IMR-90 (cell line): ENCODE results near the gene TMOD1. TPM values are rescaled to one million over a fixed set of nuclear protein-coding genes. Genes with fewer than 3 reads are reported as not detected.

Experiments
- ATAC-seq: fragments of 200-7000 bp; cut with Tn5 transposase; 2 replicates; pipeline ENCODE4 v1.9.1; 2020; ENCODE audit warnings: low read depth, mild to moderate bottlenecking, moderate library complexity
- BruUV-seq: library from RNA; stranded (reverse); fragments of 400-500 nt; replicated peaks from 2 replicates; lab custom pipeline; 2021; lab: Mats Ljungman, UMichigan
- CTCF ChIA-PET: fragments of 300-600 bp; formaldehyde crosslinking; extraction: SDS; loops from one replicate; lab custom pipeline; 2021; ENCODE audit warnings: antibody characterized with exemption; lab: Yijun Ruan, JAX
- POLR2A ChIA-PET: fragments of 300-600 bp; sonication (Branson Sonifier 250); formaldehyde crosslinking; loops from one replicate; lab custom pipeline; 2022; ENCODE audit warnings: antibody characterized with exemption; ENCODE audit not compliant: unreplicated experiment; lab: Charles Lee
- DNase-seq: peaks from one replicate; pipeline ENCODE4 v3.0.0; 2013
- H2AFZ ChIP-seq: replicated peaks from 2 replicates; pipeline ENCODE3; 2013; ENCODE audit warnings: low read length, mild to moderate bottlenecking; ENCODE audit not compliant: poor library complexity
- H2AK5ac ChIP-seq: 2 replicates; pipeline ENCODE4 v1.6.1; 2013; ENCODE audit warnings: low read depth, low read length, inconsistent platforms
- H2AK9ac ChIP-seq: replicated peaks from 2 replicates; pipeline ENCODE3; 2013; ENCODE audit warnings: mild to moderate bottlenecking, low read depth, low read length, moderate library complexity; ENCODE audit not compliant: poor library complexity
- H2BK120ac ChIP-seq: 2 replicates; pipeline ENCODE4 v1.6.1; 2013; ENCODE audit warnings: low read depth, low read length, inconsistent platforms
- H2BK15ac ChIP-seq: 3 replicates; pipeline ENCODE4 v1.6.1; 2013; ENCODE audit warnings: low read depth, low read length, inconsistent platforms
- H2BK20ac ChIP-seq: 2 replicates; pipeline ENCODE4 v1.6.1; 2013; ENCODE audit warnings: low read depth, mild to moderate bottlenecking, inconsistent platforms, low read length, moderate library complexity
- H2BK5ac ChIP-seq: 2 replicates; pipeline ENCODE4 v1.6.1; 2013; ENCODE audit warnings: mild to moderate bottlenecking, low read depth, low read length, inconsistent platforms; ENCODE audit not compliant: poor library complexity, severe bottlenecking
- H3K14ac ChIP-seq: replicated peaks from 2 replicates; pipeline ENCODE4 v1.6.1; 2013; ENCODE audit warnings: low read depth, low read length, inconsistent platforms
- H3K18ac ChIP-seq: 2 replicates; pipeline ENCODE4 v1.6.1; 2013; ENCODE audit warnings: low read depth, low read length, control low read depth
- H3K23ac ChIP-seq: 2 replicates; pipeline ENCODE4 v1.6.1; 2013; ENCODE audit warnings: low read depth, low read length, inconsistent platforms
- H3K27ac ChIP-seq: 2 replicates; pipeline ENCODE4 v1.5.1; 2013; ENCODE audit warnings: mild to moderate bottlenecking, control low read depth, low read length; ENCODE audit not compliant: insufficient read depth
- H3K27me3 ChIP-seq: 2 replicates; pipeline ENCODE4 v1.6.1; 2013; ENCODE audit warnings: low read length; ENCODE audit not compliant: control insufficient read depth, insufficient read depth
- H3K36me3 ChIP-seq: 2 replicates; pipeline ENCODE4 v1.6.1; 2013; ENCODE audit warnings: low read length, mixed read lengths; ENCODE audit not compliant: control insufficient read depth, insufficient read depth
- H3K4ac ChIP-seq: 2 replicates; pipeline ENCODE4 v1.6.1; 2013; ENCODE audit warnings: low read depth, low read length, inconsistent platforms
- H3K4me1 ChIP-seq: 2 replicates; pipeline ENCODE4 v1.6.1; 2013; ENCODE audit warnings: low read length, mixed read lengths; ENCODE audit not compliant: control insufficient read depth, insufficient read depth
- H3K4me2 ChIP-seq: 2 replicates; pipeline ENCODE4 v1.6.1; 2013; ENCODE audit warnings: low read depth, mild to moderate bottlenecking, control low read depth, low read length, moderate library complexity
- H3K4me3 ChIP-seq: 2 replicates; pipeline ENCODE4 v1.5.1; 2013; ENCODE audit warnings: low read depth, mild to moderate bottlenecking, control low read depth, low read length, moderate library complexity; ENCODE audit not compliant: insufficient read depth
- H3K56ac ChIP-seq: 2 replicates; pipeline ENCODE4 v1.6.1; 2013; ENCODE audit warnings: low read length, inconsistent platforms; ENCODE audit not compliant: insufficient read depth; ENCODE audit errors: extremely low read depth
- H3K79me1 ChIP-seq, 2 experiments: 2 replicates each; pipeline ENCODE4 v1.6.1; 2013; ENCODE audit warnings: low read length in 2 of 2, inconsistent platforms in 1 of 2, low read depth in 1 of 2
- H3K9ac ChIP-seq: 2 replicates; pipeline ENCODE4 v1.6.1; 2013; ENCODE audit warnings: low read depth, low read length, control low read depth
- H3K9me1 ChIP-seq: 2 replicates; pipeline ENCODE4 v1.6.1; 2013; ENCODE audit warnings: low read length, inconsistent platforms; ENCODE audit not compliant: insufficient read depth
- H3K9me3 ChIP-seq: 2 replicates; pipeline ENCODE4 v1.6.1; 2013; ENCODE audit warnings: low read length; ENCODE audit not compliant: control insufficient read depth, insufficient read depth
- H4K20me1 ChIP-seq: 2 replicates; pipeline ENCODE4 v1.6.1; 2013; ENCODE audit warnings: low read length, inconsistent platforms; ENCODE audit not compliant: insufficient read depth
- H4K5ac ChIP-seq: 2 replicates; pipeline ENCODE4 v1.6.1; 2013; ENCODE audit warnings: mild to moderate bottlenecking, low read depth, low read length, control low read depth
- H4K8ac ChIP-seq, 2 experiments: 2 replicates each; pipeline ENCODE4 v1.6.1; 2013; ENCODE audit warnings: low read depth in 2 of 2, low read length in 2 of 2, control low read depth in 1 of 2, inconsistent platforms in 1 of 2
- H4K91ac ChIP-seq: 2 replicates; pipeline ENCODE4 v1.6.1; 2013; ENCODE audit warnings: low read depth, low read length, inconsistent platforms; ENCODE audit not compliant: insufficient read depth
- BHLHE40 ChIP-seq: fragments of 150-350 bp; IDR thresholded peaks from 2 replicates; pipeline ENCODE4 v1.6.1; 2016; ENCODE audit warnings: mild to moderate bottlenecking, low read depth, low read length
- CEBPB ChIP-seq: IDR thresholded peaks from 2 replicates; pipeline ENCODE4 v1.6.1; 2012; ENCODE audit warnings: low read depth, low read length, improper control_type of control experiment
- FOS ChIP-seq: fragments of 150-350 bp; IDR thresholded peaks from 2 replicates; pipeline ENCODE4 v1.6.1; 2016; ENCODE audit warnings: low read depth, low read length
- MAFK ChIP-seq: IDR thresholded peaks from 2 replicates; pipeline ENCODE4 v1.6.1; 2012; ENCODE audit warnings: low read depth, low read length, improper control_type of control experiment
- MXI1 ChIP-seq: IDR thresholded peaks from 2 replicates; pipeline ENCODE4 v1.6.1; 2012; ENCODE audit warnings: low read depth, mild to moderate bottlenecking, low read length, moderate library complexity, borderline replicate concordance
- NFE2L2 ChIP-seq: fragments of 150-350 bp; IDR thresholded peaks from 2 replicates; pipeline ENCODE4 v1.6.1; 2016; ENCODE audit warnings: low read depth, mild to moderate bottlenecking, low read length
- RCOR1 ChIP-seq: IDR thresholded peaks from 2 replicates; pipeline ENCODE4 v1.6.1; 2012; ENCODE audit warnings: mild to moderate bottlenecking, low read length, improper control_type of control experiment; ENCODE audit not compliant: insufficient replicate concordance
- RFX5 ChIP-seq: IDR thresholded peaks from 2 replicates; pipeline ENCODE4 v1.8.0; 2012; ENCODE audit warnings: low read depth, mild to moderate bottlenecking, low read length, moderate library complexity
- SMC3 ChIP-seq: fragments of 150-350 bp; IDR thresholded peaks from 2 replicates; pipeline ENCODE4 v1.6.1; 2016; ENCODE audit warnings: low read depth, mild to moderate bottlenecking, antibody characterized with exemption, low read length, moderate library complexity
- WGBS, 2 experiments: methylation state at CpG; one replicate each; pipeline versions ENCODE4 v1.1.5 to v1.1.7; 2013; ENCODE audit warnings: missing lambda C conversion rate in 2 of 2; ENCODE audit not compliant: insufficient read length in 1 of 2; ENCODE audit errors: extremely low coverage in 2 of 2; 5-methylcytosine and 5-hydroxymethylcytosine counted together
- dilution Hi-C: fragments of 300-500 bp; cut with HindIII; formaldehyde crosslinking; loops from one replicate; pipeline ENCODE4 v1.14.3; 2018; ENCODE audit warnings: low sequenced_read_pairs; ENCODE audit not compliant: unreplicated experiment
- in situ Hi-C: fragments of 300-500 bp; cut with MboI; formaldehyde crosslinking; loops from 3 replicates; pipeline ENCODE4 v1.14.3; 2019; ENCODE audit warnings: low sequenced_read_pairs, inconsistent platforms, mixed read lengths
- intact Hi-C: fragments of 100-400 bp; cut with micrococcal nuclease; formaldehyde crosslinking; loops from 2 replicates; pipeline ENCODE4 v1.10.0; 2022
- polyA plus RNA-seq, 3 experiments: library from polyadenylated mRNA; depleted of rRNA; stranded (reverse); fragments of >200 nt; gene quantifications; 2 replicates each; pipeline ENCODE4 v1.2.3, GENCODE V29; 2012; ENCODE audit warnings: low replicate concordance in 1 of 3
- total RNA-seq: library from RNA; depleted of rRNA; stranded (reverse); fragments of >200 nt; gene quantifications from 2 replicates; pipeline ENCODE4 v1.2.3, GENCODE V29; 2012
- TF ChIP-seq, protein P1 (sequence below): fragments of 150-350 bp; IDR thresholded peaks from 2 replicates; pipeline ENCODE4 v1.6.1; 2016; ENCODE audit warnings: low read depth, mild to moderate bottlenecking, low read length, moderate library complexity, borderline replicate concordance

The TMOD1 gene
- total and polyA plus RNA-seq, 2 of the 4 experiments (the other 2 are of a cell fraction): 0.18 to 0.38 TPM

DNA sequence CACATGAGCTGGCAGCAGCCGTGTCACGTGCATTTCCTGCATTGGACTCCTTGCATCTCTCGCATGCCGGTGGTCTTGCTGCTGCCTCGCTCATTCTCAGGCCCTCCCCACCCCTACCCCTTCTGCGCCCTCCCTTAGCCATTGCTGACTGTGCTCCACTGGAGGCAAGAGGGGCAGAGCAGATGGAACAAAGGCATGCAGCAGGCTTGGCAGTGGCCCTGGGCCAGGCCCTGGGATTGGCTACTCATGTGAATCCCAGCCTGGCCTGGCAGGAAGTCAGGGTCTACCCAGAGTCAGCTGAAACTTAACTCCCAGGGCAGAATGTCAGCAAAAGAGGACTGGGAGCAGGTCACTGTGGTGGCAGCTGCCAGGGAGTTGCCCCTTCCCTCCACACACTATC, 69.4 kb downstream of the TMOD1 start:
- CTCF ChIA-PET: interaction anchor here (1.0 kb wide), 1 partner anchor 28 kb away, joined by 3 read pairs; no protein-coding TSS in a partner anchor
- Histone ChIP-seq H3K23ac (no peak overlapping the region), H4K20me1 (no peaks in the 10 kb centered on the region), H2AK9ac (no peak overlapping the region), H3K4me1 (peaks cover 2% of the 10 kb centered on the region; the same call in 1 of the 2 replicates), H4K8ac (no peak overlapping the region), H3K9me1 (no peaks in the 10 kb centered on the region), H2AK5ac (no peak overlapping the region), H3K18ac (no peak overlapping the region), H2BK5ac (no peak overlapping the region), H3K36me3 (peaks cover 15% of the 10 kb centered on the region), H3K9me3 (no peaks in the 10 kb centered on the region), H2AFZ (peak overlapping the region; percentile 21), H3K14ac (no peak overlapping the region), H3K4me3 (no peak overlapping the region), H3K79me1 (no peaks in the 10 kb centered on the region), H2BK120ac (no peak overlapping the region), H3K9ac (no peak overlapping the region), H2BK15ac (no peak overlapping the region), H3K27ac (no peak overlapping the region), H3K56ac (no peak overlapping the region), H4K5ac (no peak overlapping the region), H3K4ac (no peak overlapping the region), H3K27me3 (no peaks in the 10 kb centered on the region), H4K91ac (no peak overlapping the region), H2BK20ac (no peak overlapping the region), H3K4me2 (no peak overlapping the region)
- POLR2A ChIA-PET: no interaction called here
- TF ChIP-seq FOS (no peak), RCOR1 (no peak), CEBPB (no peak), BHLHE40 (no peak), NFE2L2 (no peak), MXI1 (no peak), RFX5 (no peak), MAFK (no peak), SMC3 (no peak)
- TF ChIP-seq, protein P1, sequence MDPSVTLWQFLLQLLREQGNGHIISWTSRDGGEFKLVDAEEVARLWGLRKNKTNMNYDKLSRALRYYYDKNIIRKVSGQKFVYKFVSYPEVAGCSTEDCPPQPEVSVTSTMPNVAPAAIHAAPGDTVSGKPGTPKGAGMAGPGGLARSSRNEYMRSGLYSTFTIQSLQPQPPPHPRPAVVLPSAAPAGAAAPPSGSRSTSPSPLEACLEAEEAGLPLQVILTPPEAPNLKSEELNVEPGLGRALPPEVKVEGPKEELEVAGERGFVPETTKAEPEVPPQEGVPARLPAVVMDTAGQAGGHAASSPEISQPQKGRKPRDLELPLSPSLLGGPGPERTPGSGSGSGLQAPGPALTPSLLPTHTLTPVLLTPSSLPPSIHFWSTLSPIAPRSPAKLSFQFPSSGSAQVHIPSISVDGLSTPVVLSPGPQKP: no peak
- in situ Hi-C loops (no loop called here), intact Hi-C loops (no loop called here), dilution Hi-C loops (no loop called here)
- no peak for DNase-seq
- no TSS peak for BruUV-seq
- WGBS, 2 experiments: no CpG with 5 or more reads among the region's 6 CpGs
- ATAC-seq: peak; percentile 53
